ENCODE results near the gene RNU5D-1.
"Not testable (repeated sequence)": the region's sequence is repeated elsewhere in the genome, so short reads cannot be mapped to it uniquely, and the experiment has no call there.

Gene RNU5D-1

GRCh38 chr1:44700573-44700972 lies 30.4 kb downstream of the RNU5D-1 start:
- DNase-seq (ENCODE audit: low read depth): peak; percentile 39

GRCh38 chr1:44699375-44699774 lies 31.6 kb downstream of the RNU5D-1 start:
- DNase-seq (ENCODE audit: low read depth): not testable (repeated sequence)

- no peak for DNase-seq (ENCODE audit: low read depth)
Observed at GRCh38 chr1:44698138-44698537, 32.8 kb downstream of the RNU5D-1 start.

GRCh38 chr1:44696789-44697345 lies 34.1 kb downstream of the RNU5D-1 start:
- no peak for DNase-seq (ENCODE audit: low read depth)

GRCh38 chr1:44696101-44696500 lies 34.9 kb downstream of the RNU5D-1 start:
- DNase-seq (ENCODE audit: low read depth): no peak

- DNase-seq (ENCODE audit: low read depth): no peak
Observed at GRCh38 chr1:44695671-44696070, 35.3 kb downstream of the RNU5D-1 start.

- DNase-seq (ENCODE audit: low read depth): no peak
Observed at GRCh38 chr1:44694863-44695478, 36.0 kb downstream of the RNU5D-1 start.

- no peak for DNase-seq (ENCODE audit: low read depth)
Observed at GRCh38 chr1:44693900-44694299, 37.1 kb downstream of the RNU5D-1 start.

- no peak for DNase-seq (ENCODE audit: low read depth)
Observed at GRCh38 chr1:44693159-44693558, 37.8 kb downstream of the RNU5D-1 start.

GRCh38 chr1:44689447-44689765 lies 41.6 kb downstream of the RNU5D-1 start:
- DNase-seq (ENCODE audit: low read depth): no peak

- no peak for DNase-seq (ENCODE audit: low read depth)
Observed at GRCh38 chr1:44688760-44689446, 42.1 kb downstream of the RNU5D-1 start.

GRCh38 chr1:44685881-44686280 lies 45.1 kb downstream of the RNU5D-1 start:
- DNase-seq (ENCODE audit: low read depth): no peak

GRCh38 chr1:44685218-44685617 lies 45.8 kb downstream of the RNU5D-1 start:
- no peak for DNase-seq (ENCODE audit: low read depth)

GRCh38 chr1:44684525-44684924 lies 46.4 kb downstream of the RNU5D-1 start:
- DNase-seq (ENCODE audit: low read depth): no peak

GRCh38 chr1:44682883-44683265 lies 48.1 kb downstream of the RNU5D-1 start:
- no peak for DNase-seq (ENCODE audit: low read depth)

- no peak for DNase-seq (ENCODE audit: low read depth)
Observed at GRCh38 chr1:44681905-44682882, 48.8 kb downstream of the RNU5D-1 start.

All from fibroblast of gingiva (primary cell).